Uterus (tissue), 4 donors: Measurements from ENCODE around the gene TRIP10. TPM values are rescaled to one million over a fixed set of nuclear protein-coding genes. Genes with fewer than 3 reads are reported as not detected.

Experiments
- DNase-seq, 2 donors: peaks; one replicate each; pipeline ENCODE4 v3.0.0-alpha.2; 2019 to 2020
- H3K27ac ChIP-seq, 2 donors: fragments of 200-600 bp; sonication (generic); 1 replicate in 1 of 2; 2 replicates in 1 of 2; pipeline ENCODE4 v1.5.1; 2016 to 2018
- H3K27me3 ChIP-seq, 2 donors: fragments of 200-600 bp; sonication (generic); one replicate each; pipeline ENCODE4 v1.5.1; 2018 to 2019; ENCODE audit warnings: control low read depth in 1 of 2
- H3K36me3 ChIP-seq, 2 donors: fragments of 200-600 bp; sonication (generic); one replicate each; pipeline ENCODE4 v1.5.1; 2019; ENCODE audit warnings: control low read depth in 1 of 2
- H3K4me1 ChIP-seq, 2 donors: fragments of 200-600 bp; sonication (generic); one replicate each; pipeline ENCODE4 v1.5.1; 2018 to 2019; ENCODE audit warnings: control low read depth in 1 of 2
- H3K4me3 ChIP-seq, 2 donors: fragments of 200-600 bp; sonication (generic); 1 replicate in 1 of 2; 2 replicates in 1 of 2; pipeline ENCODE4 v1.5.1; 2018 to 2019; ENCODE audit warnings: mild to moderate bottlenecking in 1 of 2
- H3K9me3 ChIP-seq, 2 donors: fragments of 200-600 bp; sonication (generic); one replicate each; pipeline ENCODE4 v1.5.1; 2019; ENCODE audit warnings: control low read depth in 1 of 2
- CTCF ChIP-seq, 4 experiments: fragments of 200-600 bp in 2 of 4; fragments of 450-650 bp in 2 of 4; sonication (generic) in 2 of 4; IDR thresholded peaks; one replicate each; pipeline ENCODE4 v1.5.1; 2016 to 2019; ENCODE audit warnings: antibody characterized with exemption in 4 of 4, mild to moderate bottlenecking in 2 of 4, moderate library complexity in 1 of 4
- POLR2A ChIP-seq, 2 donors: fragments of 450-650 bp; IDR thresholded peaks; one replicate each; pipeline ENCODE4 v1.6.1; 2016; ENCODE audit warnings: antibody characterized with exemption in 2 of 2, mild to moderate bottlenecking in 1 of 2, moderate library complexity in 1 of 2
- intact Hi-C: fragments of 100-400 bp; cut with DNase I; formaldehyde crosslinking; loops from one replicate; pipeline ENCODE4 v1.15.1; 2023; ENCODE audit warnings: low total_unique reads
- total RNA-seq, 4 donors: library from RNA; depleted of rRNA in 3 of 4; stranded (reverse); fragments of >200 nt in 3 of 4; gene quantifications; one replicate each; pipeline versions ENCODE4 v1.1.0 to v1.2.4, GENCODE V29; 2014 to 2023
- donor health status: DM: yes; HTN: yes; CAD: no.

Gene TRIP10, protein sequence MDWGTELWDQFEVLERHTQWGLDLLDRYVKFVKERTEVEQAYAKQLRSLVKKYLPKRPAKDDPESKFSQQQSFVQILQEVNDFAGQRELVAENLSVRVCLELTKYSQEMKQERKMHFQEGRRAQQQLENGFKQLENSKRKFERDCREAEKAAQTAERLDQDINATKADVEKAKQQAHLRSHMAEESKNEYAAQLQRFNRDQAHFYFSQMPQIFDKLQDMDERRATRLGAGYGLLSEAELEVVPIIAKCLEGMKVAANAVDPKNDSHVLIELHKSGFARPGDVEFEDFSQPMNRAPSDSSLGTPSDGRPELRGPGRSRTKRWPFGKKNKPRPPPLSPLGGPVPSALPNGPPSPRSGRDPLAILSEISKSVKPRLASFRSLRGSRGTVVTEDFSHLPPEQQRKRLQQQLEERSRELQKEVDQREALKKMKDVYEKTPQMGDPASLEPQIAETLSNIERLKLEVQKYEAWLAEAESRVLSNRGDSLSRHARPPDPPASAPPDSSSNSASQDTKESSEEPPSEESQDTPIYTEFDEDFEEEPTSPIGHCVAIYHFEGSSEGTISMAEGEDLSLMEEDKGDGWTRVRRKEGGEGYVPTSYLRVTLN
- 100 to 1,000 TPM in 1 of 4 donors, 10 to 100 TPM in 3; 36.0 to 144 (median 48.2) TPM for total RNA-seq

- H3K27ac ChIP-seq: peak within 1 kb of the TSS; percentile 87 to 99
- H3K27me3 ChIP-seq: no peaks in the 10 kb centered on the region
- intact Hi-C loops: no loop called here
- no peak for TF ChIP-seq CTCF (IDR thresholded peaks at IDR 0.05)
- peak; percentile 40 to 73 for TF ChIP-seq POLR2A (IDR thresholded peaks at IDR 0.05)
- H3K36me3 ChIP-seq: no peaks in the 10 kb centered on the region
- DNase-seq: peak; percentile 89 to 90
- H3K4me1 ChIP-seq: peaks cover 0 to 28% of the 10 kb centered on the region in 2 donors
- peak within 1 kb of the TSS; percentile 82 to 89 for H3K4me3 ChIP-seq
- no peaks in the 10 kb centered on the region for H3K9me3 ChIP-seq
These were observed at the start of gene TRIP10 for GRCh38 chr19:6739390-6739882. TSS of gene TRIP10 (plus strand) at chr19:6739680. CDS start at chr19:6739762, 82 bp downstream.

DNA sequence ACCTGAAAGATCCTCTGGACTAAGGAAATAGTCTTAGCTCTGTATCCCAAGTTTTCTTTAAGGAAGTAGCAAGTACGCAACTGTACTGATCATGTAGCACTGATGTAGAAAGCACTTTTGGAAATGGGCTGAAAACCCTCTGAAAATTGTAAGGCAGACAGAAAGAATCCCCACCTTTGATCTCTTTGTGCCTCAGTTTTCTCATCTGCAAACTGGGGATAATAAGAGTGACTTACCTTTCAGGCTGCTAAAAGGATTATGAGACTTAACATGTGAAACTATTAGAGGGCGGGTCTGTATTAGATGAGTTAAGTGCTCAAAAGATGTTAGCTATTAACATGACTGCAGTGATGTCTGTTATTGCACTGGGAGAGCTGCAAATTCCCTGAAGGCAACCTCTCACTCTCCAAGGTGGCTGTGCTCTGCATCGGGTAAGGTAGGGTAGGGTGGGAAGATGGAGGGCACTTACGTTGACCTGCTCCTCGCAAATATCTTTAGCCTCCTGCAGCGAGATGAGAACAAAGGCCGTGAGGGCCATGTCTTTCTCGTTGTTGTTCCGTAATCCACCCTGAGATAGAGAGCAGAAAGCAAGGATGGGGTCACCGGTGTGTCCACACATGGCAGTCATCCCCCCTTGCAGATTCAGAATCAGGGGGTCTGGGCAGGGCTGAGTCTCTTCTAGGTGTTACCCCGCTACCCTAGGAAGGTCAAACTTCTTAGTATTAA, 49.2 kb upstream of the TRIP10 start:
- no peak for DNase-seq
- Histone ChIP-seq H3K27me3 (no peaks in the 10 kb centered on the region), H3K36me3 (no peaks in the 10 kb centered on the region), H3K4me3 (no peak overlapping the region), H3K9me3 (no peaks in the 10 kb centered on the region), H3K4me1 (no peaks in the 10 kb centered on the region), H3K27ac (no peak overlapping the region)
- TF ChIP-seq CTCF (IDR thresholded peaks at IDR 0.05) (no peak), POLR2A (IDR thresholded peaks at IDR 0.05) (no peak)
- intact Hi-C loops: no loop called here

GRCh38 chr19:6691342-6691741, 48.1 kb upstream of the TRIP10 start:
- intact Hi-C loops: no loop called here
- H3K4me3 ChIP-seq: no peak overlapping the region
- TF ChIP-seq CTCF (IDR thresholded peaks at IDR 0.05) (no peak), POLR2A (IDR thresholded peaks at IDR 0.05) (no peak)
- no peaks in the 10 kb centered on the region for H3K4me1 ChIP-seq
- no peaks in the 10 kb centered on the region for H3K36me3 ChIP-seq
- no peaks in the 10 kb centered on the region for H3K27me3 ChIP-seq
- H3K27ac ChIP-seq: no peak overlapping the region
- no peak for DNase-seq
- no peaks in the 10 kb centered on the region for H3K9me3 ChIP-seq

DNA sequence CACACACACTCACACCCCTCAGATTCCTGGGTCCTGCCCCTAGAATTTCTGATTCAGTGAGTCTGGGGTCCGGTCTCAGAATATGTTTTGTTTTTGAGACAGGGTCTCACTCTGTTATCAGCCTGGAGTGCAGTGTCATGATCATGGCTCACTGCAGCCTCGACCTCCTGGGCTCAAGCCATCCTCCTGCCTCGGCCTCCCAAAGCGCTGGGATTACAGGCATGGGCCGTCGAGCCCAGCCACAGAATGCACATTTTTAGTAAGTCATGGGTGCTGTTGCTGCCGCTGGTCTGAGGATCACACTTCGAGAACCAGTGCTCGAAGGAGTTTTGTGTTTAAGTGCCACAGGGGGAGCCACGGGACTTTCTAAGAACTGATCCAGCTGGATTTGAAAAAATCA, 47.5 kb upstream of the TRIP10 start:
- no peaks in the 10 kb centered on the region for H3K9me3 ChIP-seq
- DNase-seq: no peak
- H3K36me3 ChIP-seq: no peaks in the 10 kb centered on the region
- H3K4me1 ChIP-seq: no peaks in the 10 kb centered on the region
- no peak for TF ChIP-seq CTCF (IDR thresholded peaks at IDR 0.05)
- no peak for TF ChIP-seq POLR2A (IDR thresholded peaks at IDR 0.05)
- no peak overlapping the region for H3K4me3 ChIP-seq
- H3K27me3 ChIP-seq: no peaks in the 10 kb centered on the region
- intact Hi-C loops: no loop called here
- H3K27ac ChIP-seq: no peak overlapping the region
